WTC11 (cell line): ENCODE measurements around the gene HOXA7. TPM values are rescaled to one million over a fixed set of nuclear protein-coding genes. Genes with fewer than 3 reads are reported as not detected.

ENCODE experiments used
- ATAC-seq: fragments of 200-7000 bp; cut with Tn5 transposase; 2 replicates; pipeline ENCODE4 v1.10.0; 2021; ENCODE audit warnings: mild to moderate bottlenecking, moderate library complexity
- CTCF ChIA-PET: fragments of 300-600 bp; sonication (Branson Sonifier 250); formaldehyde crosslinking; loops from one replicate; lab custom pipeline; 2021; ENCODE audit warnings: antibody characterized with exemption; lab: Charles Lee
- POLR2A ChIA-PET: fragments of 350-600 bp; sonication (Branson Sonifier 250); formaldehyde crosslinking; loops from one replicate; lab custom pipeline; 2021; ENCODE audit warnings: antibody characterized with exemption; lab: Charles Lee
- DNase-seq: peaks from one replicate; pipeline ENCODE4 v3.0.0; 2021; ENCODE audit warnings: low spot score
- H3K27ac Mint-ChIP-seq: 2 replicates; pipeline ENCODE4 v1.8.0; 2021; ENCODE audit warnings: mixed read lengths
- H3K27me3 Mint-ChIP-seq: 2 replicates; pipeline ENCODE4 v1.8.0; 2021; ENCODE audit warnings: low read depth, mild to moderate bottlenecking, moderate library complexity, mixed read lengths
- H3K36me3 Mint-ChIP-seq: 2 replicates; pipeline ENCODE4 v1.8.0; 2021; ENCODE audit warnings: mixed read lengths
- H3K4me1 Mint-ChIP-seq: 2 replicates; pipeline ENCODE4 v1.8.0; 2022; ENCODE audit warnings: mixed read lengths
- H3K4me3 Mint-ChIP-seq: 2 replicates; pipeline ENCODE4 v1.8.0; 2021; ENCODE audit warnings: mild to moderate bottlenecking, moderate library complexity, mixed read lengths
- H3K9me3 Mint-ChIP-seq: 2 replicates; pipeline ENCODE4 v1.8.0; 2021; ENCODE audit warnings: mixed read lengths
- EMX1 ChIP-seq: fragments of 250-450 bp; sonication (Bioruptor Pico); IDR thresholded peaks from 2 replicates; pipeline ENCODE4 v1.8.0; 2021; ENCODE audit warnings: mild to moderate bottlenecking
- GRHL2 ChIP-seq: fragments of 250-450 bp; sonication (Bioruptor Pico); IDR thresholded peaks from 2 replicates; pipeline ENCODE4 v1.8.0; 2022; ENCODE audit warnings: mild to moderate bottlenecking, moderate library complexity; ENCODE audit not compliant: insufficient replicate concordance, severe bottlenecking
- HMGA2 ChIP-seq: fragments of 250-450 bp; sonication (Bioruptor Pico); IDR thresholded peaks from 2 replicates; pipeline ENCODE4 v1.4.0; 2021; ENCODE audit warnings: mild to moderate bottlenecking, moderate library complexity
- KAT7 ChIP-seq: sonication (generic); formaldehyde crosslinking; IDR thresholded peaks from 2 replicates; pipeline ENCODE4 v1.8.1; 2023; ENCODE audit warnings: missing genetic modification reagents, mild to moderate bottlenecking, borderline replicate concordance
- MYBL2 ChIP-seq: sonication (generic); formaldehyde crosslinking; IDR thresholded peaks from 2 replicates; pipeline ENCODE4 v1.8.1; 2023; ENCODE audit warnings: mild to moderate bottlenecking, moderate library complexity, missing genetic modification reagents
- NFYB ChIP-seq: sonication (generic); formaldehyde crosslinking; conservative IDR thresholded peaks from 2 replicates; pipeline ENCODE4 v1.8.0; 2022; ENCODE audit warnings: low read depth, missing genetic modification reagents
- OVOL2 ChIP-seq: fragments of 250-450 bp; sonication (Bioruptor Pico); IDR thresholded peaks from 2 replicates; pipeline ENCODE4 v1.9.0; 2021; ENCODE audit warnings: mild to moderate bottlenecking, borderline replicate concordance
- RELA ChIP-seq: sonication (generic); formaldehyde crosslinking; IDR thresholded peaks from 2 replicates; pipeline ENCODE4 v1.8.1; 2022; ENCODE audit warnings: missing genetic modification reagents, mild to moderate bottlenecking, borderline replicate concordance
- SOX15 ChIP-seq: fragments of 250-450 bp; sonication (Bioruptor Pico); IDR thresholded peaks from 2 replicates; pipeline ENCODE4 v1.9.0; 2021; ENCODE audit warnings: mild to moderate bottlenecking
- TCF7 ChIP-seq: sonication (generic); formaldehyde crosslinking; IDR thresholded peaks from 2 replicates; pipeline ENCODE4 v1.8.0; 2022; ENCODE audit warnings: mild to moderate bottlenecking, low read depth, missing genetic modification reagents, moderate library complexity
- ZNF121 ChIP-seq: sonication (generic); formaldehyde crosslinking; IDR thresholded peaks from 2 replicates; pipeline ENCODE4 v1.8.0; 2023; ENCODE audit warnings: missing genetic modification reagents
- total RNA-seq: library from RNA; stranded (reverse); gene quantifications from 3 replicates; pipeline ENCODE4 v1.2.3, GENCODE V29; 2021
- TF ChIP-seq, protein P1 (sequence below): sonication (generic); formaldehyde crosslinking; IDR thresholded peaks from 2 replicates; pipeline ENCODE4 v1.8.1; 2023; ENCODE audit warnings: mild to moderate bottlenecking, moderate library complexity, missing genetic modification reagents
- TF ChIP-seq, protein P2 (sequence below): sonication (generic); formaldehyde crosslinking; IDR thresholded peaks from 2 replicates; pipeline ENCODE4 v1.8.0; 2023; ENCODE audit warnings: missing genetic modification reagents
- TF ChIP-seq, protein P3 (sequence below): sonication (generic); formaldehyde crosslinking; IDR thresholded peaks from 2 replicates; pipeline ENCODE4 v1.8.1; 2022; ENCODE audit warnings: low read depth, mild to moderate bottlenecking, moderate library complexity, missing genetic modification reagents, borderline replicate concordance
- TF ChIP-seq, protein P4 (sequence below): sonication (generic); formaldehyde crosslinking; IDR thresholded peaks from 2 replicates; pipeline ENCODE4 v1.8.0; 2022; ENCODE audit warnings: mild to moderate bottlenecking, missing genetic modification reagents
- TF ChIP-seq, protein P5 (sequence below): sonication (generic); formaldehyde crosslinking; IDR thresholded peaks from 2 replicates; pipeline ENCODE4 v1.8.1; 2023; ENCODE audit warnings: mild to moderate bottlenecking, missing genetic modification reagents, borderline replicate concordance
- TF ChIP-seq, protein P6 (sequence below): sonication (generic); formaldehyde crosslinking; conservative IDR thresholded peaks from 2 replicates; pipeline ENCODE4 v1.8.1; 2022; ENCODE audit warnings: mild to moderate bottlenecking, missing genetic modification reagents
- TF ChIP-seq, protein P7 (sequence below): sonication (generic); formaldehyde crosslinking; IDR thresholded peaks from 2 replicates; pipeline ENCODE4 v1.8.0; 2023; ENCODE audit warnings: mild to moderate bottlenecking, missing genetic modification reagents
- TF ChIP-seq, protein P8 (sequence below): fragments of 250-450 bp; sonication (Bioruptor Pico); conservative IDR thresholded peaks from 2 replicates; pipeline ENCODE4 v1.9.0; 2021; ENCODE audit warnings: mild to moderate bottlenecking

HOXA7 gene
- total RNA-seq, 1 experiment from 2014 or later, result not detected

DNA sequence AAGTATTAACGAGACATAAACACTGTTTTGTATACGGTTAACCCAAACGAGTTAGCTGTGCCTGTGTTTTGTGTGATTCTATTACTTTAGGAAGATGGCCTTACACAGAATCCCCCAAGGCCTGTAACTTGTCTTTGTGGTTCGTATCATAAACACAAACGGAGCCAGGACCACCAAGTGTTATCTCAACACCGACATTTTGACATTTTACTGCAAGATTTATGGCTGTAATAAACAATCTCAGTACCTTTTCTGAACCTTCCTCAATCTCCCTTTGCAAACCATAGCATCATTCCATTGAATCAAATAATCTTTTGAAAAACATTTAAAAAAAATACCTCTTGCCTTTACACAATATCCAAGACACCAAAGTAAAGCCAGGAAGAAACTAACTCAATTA lies 23.5 kb downstream of the HOXA7 start (continued):
- TF ChIP-seq, protein P1, sequence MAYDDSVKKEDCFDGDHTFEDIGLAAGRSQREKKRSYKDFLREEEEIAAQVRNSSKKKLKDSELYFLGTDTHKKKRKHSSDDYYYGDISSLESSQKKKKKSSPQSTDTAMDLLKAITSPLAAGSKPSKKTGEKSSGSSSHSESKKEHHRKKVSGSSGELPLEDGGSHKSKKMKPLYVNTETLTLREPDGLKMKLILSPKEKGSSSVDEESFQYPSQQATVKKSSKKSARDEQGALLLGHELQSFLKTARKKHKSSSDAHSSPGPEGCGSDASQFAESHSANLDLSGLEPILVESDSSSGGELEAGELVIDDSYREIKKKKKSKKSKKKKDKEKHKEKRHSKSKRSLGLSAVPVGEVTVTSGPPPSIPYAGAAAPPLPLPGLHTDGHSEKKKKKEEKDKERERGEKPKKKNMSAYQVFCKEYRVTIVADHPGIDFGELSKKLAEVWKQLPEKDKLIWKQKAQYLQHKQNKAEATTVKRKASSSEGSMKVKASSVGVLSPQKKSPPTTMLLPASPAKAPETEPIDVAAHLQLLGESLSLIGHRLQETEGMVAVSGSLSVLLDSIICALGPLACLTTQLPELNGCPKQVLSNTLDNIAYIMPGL, result no peak
- TF ChIP-seq RELA (CRISPR knock-in tag), result no peak
- no peak for TF ChIP-seq KAT7 (CRISPR knock-in tag)
- TF ChIP-seq ZNF121, result no peak
- TF ChIP-seq, protein P2, sequence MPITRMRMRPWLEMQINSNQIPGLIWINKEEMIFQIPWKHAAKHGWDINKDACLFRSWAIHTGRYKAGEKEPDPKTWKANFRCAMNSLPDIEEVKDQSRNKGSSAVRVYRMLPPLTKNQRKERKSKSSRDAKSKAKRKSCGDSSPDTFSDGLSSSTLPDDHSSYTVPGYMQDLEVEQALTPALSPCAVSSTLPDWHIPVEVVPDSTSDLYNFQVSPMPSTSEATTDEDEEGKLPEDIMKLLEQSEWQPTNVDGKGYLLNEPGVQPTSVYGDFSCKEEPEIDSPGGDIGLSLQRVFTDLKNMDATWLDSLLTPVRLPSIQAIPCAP, result no peak
- no peak for TF ChIP-seq NFYB
- no peak for TF ChIP-seq SOX15 (CRISPR knock-in tag)
- TF ChIP-seq, protein P3, sequence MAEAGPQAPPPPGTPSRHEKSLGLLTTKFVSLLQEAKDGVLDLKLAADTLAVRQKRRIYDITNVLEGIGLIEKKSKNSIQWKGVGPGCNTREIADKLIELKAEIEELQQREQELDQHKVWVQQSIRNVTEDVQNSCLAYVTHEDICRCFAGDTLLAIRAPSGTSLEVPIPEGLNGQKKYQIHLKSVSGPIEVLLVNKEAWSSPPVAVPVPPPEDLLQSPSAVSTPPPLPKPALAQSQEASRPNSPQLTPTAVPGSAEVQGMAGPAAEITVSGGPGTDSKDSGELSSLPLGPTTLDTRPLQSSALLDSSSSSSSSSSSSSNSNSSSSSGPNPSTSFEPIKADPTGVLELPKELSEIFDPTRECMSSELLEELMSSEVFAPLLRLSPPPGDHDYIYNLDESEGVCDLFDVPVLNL (CRISPR knock-in tag), result no peak

DNA sequence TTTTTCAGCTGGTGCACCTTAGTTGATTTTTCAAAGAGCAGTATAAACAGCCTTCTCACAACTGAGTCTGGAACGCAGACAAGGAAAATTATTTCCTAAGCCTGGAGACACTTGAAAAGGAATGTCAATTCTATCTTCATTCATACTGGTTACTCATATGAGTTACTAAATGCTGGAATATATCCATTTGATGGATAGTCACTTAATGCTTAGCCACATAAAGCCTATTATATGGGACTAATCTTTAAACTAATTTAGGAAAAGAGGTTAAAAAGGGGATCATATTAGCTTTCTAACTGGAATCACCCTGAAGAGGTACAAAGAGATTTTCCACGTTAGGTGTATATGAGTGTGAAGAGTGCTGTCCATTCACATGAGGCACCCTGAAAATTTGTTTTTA lies 24.3 kb downstream of the HOXA7 start:
- peaks cover 96% of the 10 kb centered on the region for H3K27me3 Mint-ChIP-seq
- H3K36me3 Mint-ChIP-seq, result no peaks in the 10 kb centered on the region; the same call in 1 of the 2 replicates
- TF ChIP-seq, protein P4, sequence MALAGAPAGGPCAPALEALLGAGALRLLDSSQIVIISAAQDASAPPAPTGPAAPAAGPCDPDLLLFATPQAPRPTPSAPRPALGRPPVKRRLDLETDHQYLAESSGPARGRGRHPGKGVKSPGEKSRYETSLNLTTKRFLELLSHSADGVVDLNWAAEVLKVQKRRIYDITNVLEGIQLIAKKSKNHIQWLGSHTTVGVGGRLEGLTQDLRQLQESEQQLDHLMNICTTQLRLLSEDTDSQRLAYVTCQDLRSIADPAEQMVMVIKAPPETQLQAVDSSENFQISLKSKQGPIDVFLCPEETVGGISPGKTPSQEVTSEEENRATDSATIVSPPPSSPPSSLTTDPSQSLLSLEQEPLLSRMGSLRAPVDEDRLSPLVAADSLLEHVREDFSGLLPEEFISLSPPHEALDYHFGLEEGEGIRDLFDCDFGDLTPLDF (CRISPR knock-in tag), result no peak
- TF ChIP-seq MYBL2 (CRISPR knock-in tag), result no peak
- TF ChIP-seq, protein P5, sequence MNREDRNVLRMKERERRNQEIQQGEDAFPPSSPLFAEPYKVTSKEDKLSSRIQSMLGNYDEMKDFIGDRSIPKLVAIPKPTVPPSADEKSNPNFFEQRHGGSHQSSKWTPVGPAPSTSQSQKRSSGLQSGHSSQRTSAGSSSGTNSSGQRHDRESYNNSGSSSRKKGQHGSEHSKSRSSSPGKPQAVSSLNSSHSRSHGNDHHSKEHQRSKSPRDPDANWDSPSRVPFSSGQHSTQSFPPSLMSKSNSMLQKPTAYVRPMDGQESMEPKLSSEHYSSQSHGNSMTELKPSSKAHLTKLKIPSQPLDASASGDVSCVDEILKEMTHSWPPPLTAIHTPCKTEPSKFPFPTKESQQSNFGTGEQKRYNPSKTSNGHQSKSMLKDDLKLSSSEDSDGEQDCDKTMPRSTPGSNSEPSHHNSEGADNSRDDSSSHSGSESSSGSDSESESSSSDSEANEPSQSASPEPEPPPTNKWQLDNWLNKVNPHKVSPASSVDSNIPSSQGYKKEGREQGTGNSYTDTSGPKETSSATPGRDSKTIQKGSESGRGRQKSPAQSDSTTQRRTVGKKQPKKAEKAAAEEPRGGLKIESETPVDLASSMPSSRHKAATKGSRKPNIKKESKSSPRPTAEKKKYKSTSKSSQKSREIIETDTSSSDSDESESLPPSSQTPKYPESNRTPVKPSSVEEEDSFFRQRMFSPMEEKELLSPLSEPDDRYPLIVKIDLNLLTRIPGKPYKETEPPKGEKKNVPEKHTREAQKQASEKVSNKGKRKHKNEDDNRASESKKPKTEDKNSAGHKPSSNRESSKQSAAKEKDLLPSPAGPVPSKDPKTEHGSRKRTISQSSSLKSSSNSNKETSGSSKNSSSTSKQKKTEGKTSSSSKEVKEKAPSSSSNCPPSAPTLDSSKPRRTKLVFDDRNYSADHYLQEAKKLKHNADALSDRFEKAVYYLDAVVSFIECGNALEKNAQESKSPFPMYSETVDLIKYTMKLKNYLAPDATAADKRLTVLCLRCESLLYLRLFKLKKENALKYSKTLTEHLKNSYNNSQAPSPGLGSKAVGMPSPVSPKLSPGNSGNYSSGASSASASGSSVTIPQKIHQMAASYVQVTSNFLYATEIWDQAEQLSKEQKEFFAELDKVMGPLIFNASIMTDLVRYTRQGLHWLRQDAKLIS, result no peak
- TF ChIP-seq OVOL2 (CRISPR knock-in tag), result no peak
- peaks cover 12% of the 10 kb centered on the region; the same call in 1 of the 2 replicates for H3K4me1 Mint-ChIP-seq
- ATAC-seq, result no peak
- H3K27ac Mint-ChIP-seq, result no peak overlapping the region
- CTCF ChIA-PET, result interaction anchor here (1.0 to 2.6 kb wide), 3 partner anchors 11 to 451 kb away, joined by 4 to 7 read pairs (median 4); partner anchors contain the start of gene HOXA5
- no peak for DNase-seq
- no peaks in the 10 kb centered on the region for H3K9me3 Mint-ChIP-seq
- POLR2A ChIA-PET, result no interaction called here
- H3K4me3 Mint-ChIP-seq, result no peak overlapping the region

DNA sequence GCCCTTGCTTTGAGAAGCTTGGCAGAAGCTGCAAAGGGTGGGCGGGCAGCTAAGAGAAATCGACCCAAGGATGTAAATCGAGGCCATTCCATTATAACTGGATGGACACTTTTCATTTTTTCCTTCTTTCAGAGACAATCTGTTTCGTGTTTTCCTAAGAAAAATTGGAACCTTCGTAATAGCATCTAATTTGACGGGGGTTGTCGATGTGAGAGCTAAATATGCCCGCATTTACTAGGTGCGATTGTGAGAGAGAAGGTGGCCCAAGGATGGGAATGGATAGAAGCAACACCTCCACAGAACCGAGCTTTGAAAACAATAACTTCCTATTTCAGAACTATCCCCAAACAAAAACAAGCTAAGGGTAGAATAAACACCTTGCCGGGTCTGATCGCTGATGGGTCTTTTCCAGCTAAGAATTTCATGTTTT lies 25.1 kb downstream of the HOXA7 start:
- H3K27me3 Mint-ChIP-seq, result peaks cover 96% of the 10 kb centered on the region
- no peak overlapping the region for H3K27ac Mint-ChIP-seq
- CTCF ChIA-PET, result interaction anchor here (0.9 to 2.6 kb wide), 5 partner anchors 12 to 450 kb away, joined by 4 to 7 read pairs (median 4); partner anchors contain the start of gene HOXA5
- H3K36me3 Mint-ChIP-seq, result no peaks in the 10 kb centered on the region; the same call in 1 of the 2 replicates
- H3K4me1 Mint-ChIP-seq, result peaks cover 12% of the 10 kb centered on the region; the same call in 1 of the 2 replicates
- H3K9me3 Mint-ChIP-seq, result no peaks in the 10 kb centered on the region
- H3K4me3 Mint-ChIP-seq, result peak overlapping the region; percentile 57
- POLR2A ChIA-PET, result interaction anchor here (0.8 kb wide), 1 partner anchor 259 kb away, joined by 3 read pairs; no protein-coding TSS in a partner anchor
- no peak for DNase-seq
- ATAC-seq, result no peak
- TF ChIP-seq EMX1, result no peak
- TF ChIP-seq TCF7 (CRISPR knock-in tag), result no peak
- TF ChIP-seq, protein P6, sequence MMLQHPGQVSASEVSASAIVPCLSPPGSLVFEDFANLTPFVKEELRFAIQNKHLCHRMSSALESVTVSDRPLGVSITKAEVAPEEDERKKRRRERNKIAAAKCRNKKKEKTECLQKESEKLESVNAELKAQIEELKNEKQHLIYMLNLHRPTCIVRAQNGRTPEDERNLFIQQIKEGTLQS, result no peak
- no peak for TF ChIP-seq HMGA2 (CRISPR knock-in tag)
- TF ChIP-seq, protein P7, sequence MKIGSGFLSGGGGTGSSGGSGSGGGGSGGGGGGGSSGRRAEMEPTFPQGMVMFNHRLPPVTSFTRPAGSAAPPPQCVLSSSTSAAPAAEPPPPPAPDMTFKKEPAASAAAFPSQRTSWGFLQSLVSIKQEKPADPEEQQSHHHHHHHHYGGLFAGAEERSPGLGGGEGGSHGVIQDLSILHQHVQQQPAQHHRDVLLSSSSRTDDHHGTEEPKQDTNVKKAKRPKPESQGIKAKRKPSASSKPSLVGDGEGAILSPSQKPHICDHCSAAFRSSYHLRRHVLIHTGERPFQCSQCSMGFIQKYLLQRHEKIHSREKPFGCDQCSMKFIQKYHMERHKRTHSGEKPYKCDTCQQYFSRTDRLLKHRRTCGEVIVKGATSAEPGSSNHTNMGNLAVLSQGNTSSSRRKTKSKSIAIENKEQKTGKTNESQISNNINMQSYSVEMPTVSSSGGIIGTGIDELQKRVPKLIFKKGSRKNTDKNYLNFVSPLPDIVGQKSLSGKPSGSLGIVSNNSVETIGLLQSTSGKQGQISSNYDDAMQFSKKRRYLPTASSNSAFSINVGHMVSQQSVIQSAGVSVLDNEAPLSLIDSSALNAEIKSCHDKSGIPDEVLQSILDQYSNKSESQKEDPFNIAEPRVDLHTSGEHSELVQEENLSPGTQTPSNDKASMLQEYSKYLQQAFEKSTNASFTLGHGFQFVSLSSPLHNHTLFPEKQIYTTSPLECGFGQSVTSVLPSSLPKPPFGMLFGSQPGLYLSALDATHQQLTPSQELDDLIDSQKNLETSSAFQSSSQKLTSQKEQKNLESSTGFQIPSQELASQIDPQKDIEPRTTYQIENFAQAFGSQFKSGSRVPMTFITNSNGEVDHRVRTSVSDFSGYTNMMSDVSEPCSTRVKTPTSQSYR (CRISPR knock-in tag), result no peak
- TF ChIP-seq, protein P8, sequence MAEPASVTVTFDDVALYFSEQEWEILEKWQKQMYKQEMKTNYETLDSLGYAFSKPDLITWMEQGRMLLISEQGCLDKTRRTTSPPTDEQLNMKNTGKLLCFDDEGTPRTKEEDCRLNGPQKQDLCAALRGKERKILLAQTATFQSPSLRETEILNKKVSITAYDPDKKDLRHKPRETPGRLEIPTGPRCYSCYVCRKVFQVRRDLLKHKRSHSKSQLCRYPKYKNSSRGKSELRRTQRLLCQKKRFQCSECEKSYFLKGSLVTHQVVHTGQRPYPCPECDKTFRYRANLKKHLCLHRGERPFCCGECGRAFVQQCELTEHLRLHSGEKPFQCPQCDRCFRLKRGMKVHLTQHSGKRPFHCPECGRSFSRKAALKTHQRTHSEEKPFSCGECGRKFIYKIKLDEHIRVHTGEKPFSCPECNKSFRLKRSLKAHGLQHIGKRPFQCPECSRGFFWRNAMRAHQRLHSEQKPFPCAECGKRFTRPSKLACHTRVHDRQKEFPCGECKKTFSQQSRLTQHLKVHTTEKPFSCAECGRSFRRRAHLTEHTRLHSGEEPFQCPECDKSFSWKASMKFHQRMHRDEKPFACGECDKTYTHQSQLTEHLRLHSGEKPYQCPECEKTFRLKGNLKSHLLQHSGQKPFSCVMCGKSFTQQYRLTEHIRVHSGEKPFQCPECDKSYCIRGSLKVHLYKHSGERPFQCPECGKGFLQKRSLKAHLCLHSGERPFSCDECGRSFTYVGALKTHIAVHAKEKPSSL, result no peak
- no peak for TF ChIP-seq GRHL2 (CRISPR knock-in tag)
- no peak for TF ChIP-seq NFYB
